Left renal cortex interstitium (tissue), 4 donors: ENCODE data around the gene SOCS3. TPM values are rescaled to one million over a fixed set of nuclear protein-coding genes. Genes with fewer than 3 reads are reported as not detected.

Source experiments
- DNase-seq, 4 donors: peaks; one replicate each; pipeline ENCODE4 v3.0.0-alpha.2; 2013; ENCODE audit warnings: low read depth in 4 of 4, low spot score in 2 of 4, missing footprints in 1 of 4
- polyA plus RNA-seq, 4 donors: library from polyadenylated mRNA; unstranded; fragments of 120-200 nt; gene quantifications; one replicate each; pipeline ENCODE4 v1.2.1, GENCODE V29; 2013; ENCODE audit not compliant: insufficient read length in 4 of 4

Gene SOCS3
- polyA plus RNA-seq, 4 donors: 6.9 to 43.3 (median 8.7) TPM

GRCh38 chr17:78368854-78369495 lies 9.1 kb upstream of the SOCS3 start:
- DNase-seq: no peak

GRCh38 chr17:78368348-78368747 lies 8.5 kb upstream of the SOCS3 start:
- DNase-seq: no peak

- no peak for DNase-seq
These were observed 7.3 kb upstream of the SOCS3 start for GRCh38 chr17:78367193-78367592.

- DNase-seq: no peak
These were observed 6.4 kb upstream of the SOCS3 start for GRCh38 chr17:78366109-78366848.

GRCh38 chr17:78365561-78366108 lies 5.8 kb upstream of the SOCS3 start:
- peak in 2 of 4 donors; percentile 74 to 86 for DNase-seq

- DNase-seq: no peak
These were observed 4.8 kb upstream of the SOCS3 start for GRCh38 chr17:78364436-78365281.

- DNase-seq: no peak
These were observed 2.8 kb upstream of the SOCS3 start for GRCh38 chr17:78362671-78363070.

GRCh38 chr17:78362232-78362631 lies 2.4 kb upstream of the SOCS3 start:
- DNase-seq: no peak

- DNase-seq: no peak
These were observed 1.4 kb upstream of the SOCS3 start for GRCh38 chr17:78361225-78361701.

GRCh38 chr17:78360371-78361224 lies 721 bp upstream of the SOCS3 start:
- peak in 2 of 4 donors; percentile 77 to 79 for DNase-seq

- no peak for DNase-seq
These were observed 418 bp downstream of the SOCS3 start for GRCh38 chr17:78359321-78359996.

- DNase-seq: no peak
These were observed 1.1 kb downstream of the SOCS3 start for GRCh38 chr17:78358538-78359320.

- DNase-seq: no peak
These were observed 2.0 kb downstream of the SOCS3 start for GRCh38 chr17:78357672-78358537.

- DNase-seq: no peak
These were observed 2.7 kb downstream of the SOCS3 start for GRCh38 chr17:78357177-78357586.

- DNase-seq: no peak
These were observed 3.7 kb downstream of the SOCS3 start for GRCh38 chr17:78356101-78356713.

GRCh38 chr17:78355701-78356100 lies 4.2 kb downstream of the SOCS3 start:
- DNase-seq: no peak

GRCh38 chr17:78355045-78355641 lies 4.7 kb downstream of the SOCS3 start:
- no peak for DNase-seq
